Right forelimb (tissue), 1 donor: ENCODE measurements around the gene PDS5A.
"Not testable (repeated sequence)": the region's sequence is repeated elsewhere in the genome, so short reads cannot be mapped to it uniquely, and the experiment has no call there.

Source experiments
- DNase-seq: peaks from one replicate; pipeline ENCODE4 v3.0.0-alpha.2; 2018

Gene PDS5A

GRCh38 chr4:39963656-39964055 is 14.1 kb downstream of the PDS5A start:
- DNase-seq: no peak

DNA sequence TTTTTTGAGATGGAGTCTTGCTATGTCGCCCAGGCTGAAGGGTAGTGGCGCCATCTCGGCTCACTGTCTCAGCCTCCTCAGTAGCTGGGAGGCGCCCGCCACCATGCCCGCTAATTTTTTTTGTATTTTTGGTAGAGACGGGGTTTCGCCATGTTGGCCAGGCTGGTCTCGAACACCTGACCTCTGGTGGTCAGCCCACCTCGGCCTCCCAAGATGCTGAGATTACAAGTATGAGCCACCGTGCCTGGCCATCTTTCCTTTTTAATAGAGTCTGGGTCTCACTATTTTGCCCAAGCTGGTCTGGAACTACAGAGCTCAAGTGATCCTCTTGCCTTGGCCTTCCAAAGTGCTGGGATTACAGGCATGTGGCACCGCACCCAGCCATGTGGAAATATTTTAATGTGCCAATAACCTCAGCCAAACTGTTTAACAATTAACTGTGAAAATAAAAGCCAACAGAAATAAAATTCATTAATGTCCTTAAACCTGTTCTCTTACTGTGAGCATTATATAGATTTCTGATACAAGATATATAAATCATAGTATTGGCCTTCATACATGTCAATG is 16.3 kb downstream of the PDS5A start:
- no peak for DNase-seq

- DNase-seq: no peak
Measured at GRCh38 chr4:39950861-39951481, 26.7 kb downstream of the PDS5A start.

DNA sequence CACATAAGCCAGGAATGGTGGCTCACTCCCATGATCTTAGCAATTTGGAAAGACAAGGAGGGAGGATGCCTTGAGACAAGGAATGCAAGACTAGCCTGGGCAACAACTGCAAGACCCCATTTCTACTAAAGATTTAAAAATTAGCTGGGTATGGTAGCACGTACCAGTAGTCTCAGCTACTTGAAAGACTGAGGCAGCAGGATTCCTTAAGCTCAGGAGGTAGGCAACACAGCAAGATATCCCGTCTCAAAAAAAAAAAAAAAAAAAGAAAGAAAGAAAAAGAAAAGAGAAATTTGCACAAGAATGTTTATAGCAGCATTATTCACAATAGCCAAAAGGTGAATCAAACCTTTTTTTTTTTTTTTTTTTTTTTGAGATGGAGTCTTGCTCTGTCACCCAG is 29.7 kb downstream of the PDS5A start:
- DNase-seq: no peak

- DNase-seq: no peak
Measured at GRCh38 chr4:39947417-39947816, 30.3 kb downstream of the PDS5A start.

- DNase-seq: not testable (repeated sequence)
Measured at GRCh38 chr4:39944245-39944644, 33.5 kb downstream of the PDS5A start.

DNA sequence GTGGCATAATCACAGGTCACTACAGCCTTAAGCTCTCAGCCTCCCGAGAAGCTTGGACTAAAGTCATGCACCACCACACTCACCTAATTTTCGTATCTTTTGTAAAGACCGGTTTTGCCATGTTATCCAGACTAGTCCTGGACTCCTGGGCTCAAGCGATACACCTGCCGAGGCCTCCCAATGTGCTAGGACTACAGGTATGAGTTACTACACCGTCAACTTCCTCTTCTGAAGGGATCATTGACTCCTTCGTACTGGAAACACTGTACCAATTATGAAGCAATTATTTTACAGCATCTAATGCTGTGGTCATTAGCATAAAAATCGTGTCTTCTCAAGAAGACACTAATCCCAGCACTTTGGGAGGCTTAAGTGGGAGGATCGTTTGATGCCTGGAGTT is 35.2 kb downstream of the PDS5A start:
- no peak for DNase-seq

GRCh38 chr4:39941682-39942217 is 36.0 kb downstream of the PDS5A start:
- no peak for DNase-seq

DNA sequence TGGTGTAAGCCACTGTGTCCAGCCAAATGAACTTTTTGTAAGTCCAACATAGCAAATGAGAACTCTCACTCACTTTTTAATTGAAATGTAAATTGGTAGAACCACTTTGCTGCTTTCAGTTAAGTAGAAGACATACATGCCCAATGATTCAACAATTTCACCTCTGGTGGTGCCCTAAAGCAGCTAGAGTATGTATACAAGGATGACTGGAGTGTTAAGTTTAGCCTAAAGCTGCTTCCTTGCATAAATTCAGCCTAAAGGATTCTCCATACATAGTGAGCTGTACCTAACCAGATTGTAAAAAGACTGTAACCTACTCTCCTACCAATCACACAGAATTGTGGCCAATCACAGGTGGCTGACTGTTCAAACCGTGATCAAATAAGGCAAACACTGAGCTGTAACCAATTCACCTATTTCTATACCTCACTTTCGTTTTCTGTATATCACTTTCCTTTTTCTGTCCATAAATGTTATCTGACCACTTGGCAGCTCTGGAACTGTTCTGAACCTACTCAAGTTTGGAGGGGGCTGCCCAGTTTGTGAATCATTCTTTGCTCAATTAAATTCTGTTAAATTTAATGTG is 39.9 kb downstream of the PDS5A start:
- DNase-seq: no peak

DNA sequence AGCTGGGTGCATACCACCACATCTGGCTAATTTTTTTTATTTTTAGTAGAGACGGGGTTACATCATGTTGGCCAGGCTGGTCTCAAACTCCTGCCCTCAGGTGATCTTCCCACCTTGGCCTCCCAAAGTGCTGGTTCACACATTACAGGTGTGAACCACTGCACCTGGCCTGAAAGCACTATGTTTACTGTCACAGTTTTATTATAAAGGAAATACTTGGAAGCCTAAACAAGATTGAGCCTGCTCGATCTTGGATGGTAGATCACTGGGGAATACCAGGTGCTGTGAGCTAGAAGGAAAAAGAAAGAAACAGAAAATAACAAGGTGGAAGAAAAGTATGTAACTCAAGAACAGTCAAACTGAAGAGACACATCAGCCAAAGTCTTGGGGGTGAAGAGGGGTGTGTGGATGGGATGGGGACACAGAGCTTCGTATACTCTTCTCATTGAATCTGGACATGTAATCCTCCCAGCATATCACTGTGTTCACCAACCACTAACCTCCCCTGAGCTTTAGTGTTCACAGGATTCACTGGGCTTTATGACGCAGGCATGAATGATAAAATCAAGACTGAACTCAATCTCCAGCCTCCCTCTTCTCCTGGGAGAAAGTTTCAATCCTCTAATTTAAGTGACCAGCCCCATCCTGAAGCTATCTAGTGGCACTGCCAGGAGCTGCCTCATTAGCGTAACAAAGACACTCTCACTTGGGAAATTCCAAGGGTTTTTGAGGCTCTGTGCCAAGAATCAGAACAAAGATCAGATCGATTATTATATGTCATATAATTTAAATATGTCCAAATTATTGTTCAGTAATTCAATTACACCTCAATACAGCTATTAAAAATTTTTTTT is 40.9 kb downstream of the PDS5A start:
- DNase-seq: no peak

- no peak for DNase-seq
Measured at GRCh38 chr4:39933671-39934590, 43.8 kb downstream of the PDS5A start.

- DNase-seq: no peak
Measured at GRCh38 chr4:39932776-39933402, 44.8 kb downstream of the PDS5A start.

DNA sequence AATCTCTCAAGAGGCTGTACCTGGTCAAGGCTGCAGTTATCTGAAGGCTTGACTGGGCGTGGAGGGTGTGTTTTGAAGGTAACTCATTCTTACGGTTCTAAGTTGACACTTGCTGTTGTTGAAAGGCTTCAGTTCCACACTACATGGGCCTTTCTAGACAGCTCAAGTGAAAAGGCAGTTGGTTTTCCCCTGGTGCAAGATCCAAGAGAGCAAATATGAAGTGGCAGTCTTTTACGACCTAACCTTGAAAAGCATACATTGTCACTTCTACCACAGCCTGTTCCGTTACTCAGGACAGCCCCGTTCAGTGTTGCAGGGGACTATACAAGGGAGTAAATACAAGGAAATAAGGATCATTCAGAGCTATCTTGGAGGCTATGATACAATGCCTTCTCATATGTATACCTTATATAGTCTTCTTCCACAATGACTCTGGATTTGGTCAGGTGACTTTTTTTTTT is 46.2 kb downstream of the PDS5A start:
- DNase-seq: no peak

DNA sequence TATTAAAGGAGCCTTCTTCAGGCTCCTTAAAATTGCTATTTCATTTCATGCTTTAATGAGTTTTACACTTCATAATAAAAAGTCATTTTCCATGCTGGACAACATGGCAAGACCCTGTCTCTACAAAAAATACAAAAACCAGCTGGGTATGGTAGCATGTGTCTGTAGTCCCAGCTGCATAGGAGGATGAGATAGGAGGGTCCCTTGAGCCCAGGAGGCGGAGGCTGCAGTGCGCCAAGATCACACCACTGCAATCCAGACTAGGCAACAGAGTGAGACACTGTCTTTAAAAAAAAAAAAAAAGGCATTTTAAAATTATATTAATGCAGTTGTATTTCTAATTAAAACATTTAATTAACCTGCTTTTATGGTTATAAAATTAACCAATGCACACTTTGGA is 49.2 kb downstream of the PDS5A start:
- no peak for DNase-seq

DNA sequence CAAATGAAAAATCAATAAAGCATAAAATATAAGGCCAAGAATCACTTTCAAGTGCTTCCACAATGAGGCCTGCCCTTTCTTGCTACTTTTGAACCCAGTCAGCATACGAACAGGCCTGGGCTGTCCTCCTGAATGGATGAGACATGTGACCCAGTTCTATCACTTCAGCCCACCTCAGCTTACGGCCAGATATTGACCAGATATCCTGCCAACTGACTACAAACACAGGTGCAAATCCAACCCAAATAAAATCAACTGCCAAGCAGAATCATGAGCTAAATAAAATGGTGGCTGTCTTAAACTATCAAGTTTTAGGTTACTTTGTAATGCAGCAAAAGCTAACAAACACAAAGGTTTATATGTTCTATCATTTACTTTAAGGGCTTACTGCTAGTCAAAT is 53.7 kb downstream of the PDS5A start:
- no peak for DNase-seq

DNA sequence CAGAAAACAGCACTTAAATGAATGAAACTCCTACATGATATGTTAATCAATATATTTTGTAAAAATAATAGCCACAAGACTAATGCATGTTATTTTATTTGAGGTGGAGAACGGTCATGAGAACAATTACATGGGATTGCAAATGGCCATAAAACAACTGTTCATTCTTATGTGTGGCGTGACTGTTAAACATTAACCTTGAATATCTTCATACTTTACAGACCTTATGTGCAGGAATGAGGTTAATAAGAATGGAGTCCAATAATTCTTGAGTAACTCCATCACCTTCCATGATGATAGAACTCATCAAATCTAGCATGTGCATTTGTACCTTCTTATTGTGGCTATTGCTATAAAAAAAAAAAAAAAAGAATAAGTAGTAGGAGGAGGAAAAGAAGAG is 55.3 kb downstream of the PDS5A start:
- no peak for DNase-seq

- DNase-seq: no peak
Measured at GRCh38 chr4:39913471-39913870, 64.2 kb downstream of the PDS5A start.

- no peak for DNase-seq
Measured at GRCh38 chr4:39910064-39910463, 67.6 kb downstream of the PDS5A start.

- no peak for DNase-seq
Measured at GRCh38 chr4:39908284-39908683, 69.4 kb downstream of the PDS5A start.

DNA sequence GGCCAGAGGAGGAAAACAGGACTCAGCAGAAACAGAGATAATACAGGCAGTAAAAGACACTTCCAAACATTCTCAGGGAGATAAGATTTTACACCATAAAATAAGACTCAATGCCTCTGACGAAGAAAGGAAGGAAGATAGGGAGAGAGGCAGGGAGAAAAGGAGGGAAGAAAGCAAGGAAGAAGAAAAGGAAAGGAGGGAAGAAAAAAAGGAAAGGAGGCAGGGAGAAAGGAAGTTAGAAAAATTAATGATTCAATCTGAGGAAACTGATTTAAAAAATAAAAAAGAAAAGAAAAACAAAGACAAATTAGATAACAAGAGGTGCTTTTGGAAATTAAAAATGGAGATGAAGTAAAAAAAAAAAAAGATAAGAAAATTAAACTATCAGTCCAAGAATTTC is 72.1 kb downstream of the PDS5A start:
- no peak for DNase-seq

DNA sequence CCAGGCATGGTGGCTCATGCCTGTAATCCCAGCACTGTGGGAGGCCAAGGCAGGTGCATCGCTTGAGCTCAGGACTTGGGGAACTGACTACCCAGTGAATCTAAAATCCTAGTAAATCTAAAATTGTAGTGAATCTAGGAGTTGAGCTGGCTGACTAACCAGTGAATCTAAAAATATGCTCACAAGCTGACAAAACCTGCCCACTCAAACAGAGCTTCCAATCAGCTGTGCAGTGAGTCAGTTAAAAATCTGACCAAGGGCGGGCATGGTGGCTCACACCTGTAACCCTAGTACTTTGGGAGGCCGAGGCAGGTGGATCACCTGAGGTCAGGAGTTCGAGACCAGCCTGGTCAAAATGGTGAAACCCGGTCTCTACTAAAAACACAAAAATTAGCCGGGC is 72.7 kb downstream of the PDS5A start:
- not testable (repeated sequence) for DNase-seq

DNA sequence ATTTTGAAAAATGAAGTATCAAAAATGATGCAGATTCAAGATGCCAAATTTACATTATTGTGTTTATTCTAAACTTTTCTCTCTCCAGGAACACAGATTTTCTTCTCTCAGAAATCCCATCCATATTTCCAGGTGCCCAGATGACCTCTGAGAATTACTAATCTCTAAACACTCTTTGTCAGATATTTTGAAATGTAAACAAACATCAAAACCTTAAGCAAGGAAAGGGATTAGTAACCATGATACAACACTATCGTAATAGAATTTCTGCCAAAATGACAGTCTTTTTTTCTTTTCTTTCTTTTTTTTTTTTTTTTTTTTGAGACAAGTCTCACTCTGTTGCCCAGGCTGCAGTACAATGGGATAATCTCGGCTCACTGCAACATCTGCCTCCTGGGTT is 76.7 kb downstream of the PDS5A start:
- DNase-seq: no peak
